GM19193 (cell line): ENCODE data around the gene MRPS25.

Experiments
- POLR2A ChIP-seq: IDR thresholded peaks from 4 replicates; pipeline ENCODE4 v1.6.1; 2011; ENCODE audit not compliant: insufficient read depth, insufficient read length; ENCODE audit errors: extremely low read depth

Gene MRPS25

GRCh38 chr3:15094187-15094875 lies 29.2 kb upstream of the MRPS25 start:
- TF ChIP-seq POLR2A, result no peak

- no peak for TF ChIP-seq POLR2A
These were observed 27.6 kb upstream of the MRPS25 start for GRCh38 chr3:15092686-15093085.

GRCh38 chr3:15091575-15091974 lies 26.5 kb upstream of the MRPS25 start:
- TF ChIP-seq POLR2A, result no peak

GRCh38 chr3:15089201-15089600 lies 24.1 kb upstream of the MRPS25 start:
- TF ChIP-seq POLR2A, result no peak

GRCh38 chr3:15086699-15087098 lies 21.6 kb upstream of the MRPS25 start:
- TF ChIP-seq POLR2A, result no peak

GRCh38 chr3:15086263-15086662 lies 21.1 kb upstream of the MRPS25 start:
- no peak for TF ChIP-seq POLR2A

GRCh38 chr3:15083252-15083651 lies 18.1 kb upstream of the MRPS25 start:
- TF ChIP-seq POLR2A, result no peak

- no peak for TF ChIP-seq POLR2A
These were observed 17.0 kb upstream of the MRPS25 start for GRCh38 chr3:15081960-15082664.

GRCh38 chr3:15079091-15079490 lies 14.0 kb upstream of the MRPS25 start:
- no peak for TF ChIP-seq POLR2A

GRCh38 chr3:15074500-15074899 lies 9.4 kb upstream of the MRPS25 start:
- no peak for TF ChIP-seq POLR2A

- no peak for TF ChIP-seq POLR2A
These were observed 6.6 kb upstream of the MRPS25 start for GRCh38 chr3:15071699-15072098.

- TF ChIP-seq POLR2A, result no peak
These were observed 4.3 kb upstream of the MRPS25 start for GRCh38 chr3:15069441-15069840.

GRCh38 chr3:15066467-15066866 lies 1.4 kb upstream of the MRPS25 start:
- no peak for TF ChIP-seq POLR2A

- TF ChIP-seq POLR2A, result no peak
These were observed 464 bp upstream of the MRPS25 start for GRCh38 chr3:15065550-15066007.

GRCh38 chr3:15064299-15064834 lies 748 bp downstream of the MRPS25 start:
- TF ChIP-seq POLR2A, result no peak

- no peak for TF ChIP-seq POLR2A
These were observed 1.3 kb downstream of the MRPS25 start for GRCh38 chr3:15063656-15064286.

GRCh38 chr3:15063238-15063637 lies 1.9 kb downstream of the MRPS25 start:
- TF ChIP-seq POLR2A, result no peak

GRCh38 chr3:15060029-15060428 lies 5.1 kb downstream of the MRPS25 start:
- no peak for TF ChIP-seq POLR2A
